Mammary epithelial cell (primary cell): ENCODE results near the gene EMC1.

ENCODE experiments used
- EZH2 ChIP-seq: IDR thresholded peaks from 2 replicates; pipeline ENCODE4 v1.6.1; 2012; ENCODE audit warnings: low read length, inconsistent platforms, borderline replicate concordance
- TF ChIP-seq, protein P1 (sequence below), 2 donors: IDR thresholded peaks in 1 of 2; conservative IDR thresholded peaks in 1 of 2; 2 replicates each; pipeline ENCODE4 v1.5.1; 2011 to 2012; ENCODE audit warnings: inconsistent platforms in 2 of 2, low read length in 2 of 2, mild to moderate bottlenecking in 2 of 2, control low read depth in 1 of 2, low read depth in 1 of 2; ENCODE audit not compliant: insufficient read depth in 1 of 2; ENCODE audit errors: extremely low read depth in 1 of 2

GRCh38 chr1:19219451-19219850 lies 31.9 kb downstream of the EMC1 start:
- TF ChIP-seq, protein P1, sequence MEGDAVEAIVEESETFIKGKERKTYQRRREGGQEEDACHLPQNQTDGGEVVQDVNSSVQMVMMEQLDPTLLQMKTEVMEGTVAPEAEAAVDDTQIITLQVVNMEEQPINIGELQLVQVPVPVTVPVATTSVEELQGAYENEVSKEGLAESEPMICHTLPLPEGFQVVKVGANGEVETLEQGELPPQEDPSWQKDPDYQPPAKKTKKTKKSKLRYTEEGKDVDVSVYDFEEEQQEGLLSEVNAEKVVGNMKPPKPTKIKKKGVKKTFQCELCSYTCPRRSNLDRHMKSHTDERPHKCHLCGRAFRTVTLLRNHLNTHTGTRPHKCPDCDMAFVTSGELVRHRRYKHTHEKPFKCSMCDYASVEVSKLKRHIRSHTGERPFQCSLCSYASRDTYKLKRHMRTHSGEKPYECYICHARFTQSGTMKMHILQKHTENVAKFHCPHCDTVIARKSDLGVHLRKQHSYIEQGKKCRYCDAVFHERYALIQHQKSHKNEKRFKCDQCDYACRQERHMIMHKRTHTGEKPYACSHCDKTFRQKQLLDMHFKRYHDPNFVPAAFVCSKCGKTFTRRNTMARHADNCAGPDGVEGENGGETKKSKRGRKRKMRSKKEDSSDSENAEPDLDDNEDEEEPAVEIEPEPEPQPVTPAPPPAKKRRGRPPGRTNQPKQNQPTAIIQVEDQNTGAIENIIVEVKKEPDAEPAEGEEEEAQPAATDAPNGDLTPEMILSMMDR (conservative IDR thresholded peaks at IDR 0.05 in 1 of 2, IDR thresholded peaks at IDR 0.05 in 1 of 2; ENCODE audit: extremely low read depth in 1 of 2, insufficient read depth in 1 of 2, low read depth in 1 of 2, low read length in 2 of 2), result no peak
- no peak for TF ChIP-seq EZH2
